GM19023 (cell line): ENCODE measurements around the gene WDR91.

Experiments
- ATAC-seq: cut with Tn5 transposase; IDR thresholded peaks from one replicate; pipeline ENCODE4 v1.9.1; 2021; ENCODE audit warnings: mild to moderate bottlenecking, moderate library complexity; ENCODE audit not compliant: unreplicated experiment

Gene WDR91

DNA sequence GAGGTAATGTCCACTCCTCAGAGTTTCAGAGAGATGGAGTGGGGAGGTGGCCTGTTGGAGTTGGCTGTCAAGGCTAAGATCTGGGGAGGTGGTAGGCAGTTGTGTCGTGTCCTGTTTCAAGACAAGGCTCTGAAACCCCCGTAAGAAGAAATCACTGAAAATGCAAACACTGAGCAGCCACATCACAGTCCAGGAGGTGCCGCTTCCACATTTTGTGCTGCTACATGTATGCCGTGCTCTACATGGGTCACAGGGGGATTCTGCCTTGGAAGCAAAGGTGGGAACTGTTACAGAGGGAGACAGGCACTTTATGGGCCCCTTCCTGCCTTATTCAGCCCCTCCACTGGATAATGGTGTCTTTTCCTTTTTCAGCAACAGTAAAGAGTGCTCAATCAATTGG, 11.9 kb downstream of the WDR91 start:
- no peak for ATAC-seq

DNA sequence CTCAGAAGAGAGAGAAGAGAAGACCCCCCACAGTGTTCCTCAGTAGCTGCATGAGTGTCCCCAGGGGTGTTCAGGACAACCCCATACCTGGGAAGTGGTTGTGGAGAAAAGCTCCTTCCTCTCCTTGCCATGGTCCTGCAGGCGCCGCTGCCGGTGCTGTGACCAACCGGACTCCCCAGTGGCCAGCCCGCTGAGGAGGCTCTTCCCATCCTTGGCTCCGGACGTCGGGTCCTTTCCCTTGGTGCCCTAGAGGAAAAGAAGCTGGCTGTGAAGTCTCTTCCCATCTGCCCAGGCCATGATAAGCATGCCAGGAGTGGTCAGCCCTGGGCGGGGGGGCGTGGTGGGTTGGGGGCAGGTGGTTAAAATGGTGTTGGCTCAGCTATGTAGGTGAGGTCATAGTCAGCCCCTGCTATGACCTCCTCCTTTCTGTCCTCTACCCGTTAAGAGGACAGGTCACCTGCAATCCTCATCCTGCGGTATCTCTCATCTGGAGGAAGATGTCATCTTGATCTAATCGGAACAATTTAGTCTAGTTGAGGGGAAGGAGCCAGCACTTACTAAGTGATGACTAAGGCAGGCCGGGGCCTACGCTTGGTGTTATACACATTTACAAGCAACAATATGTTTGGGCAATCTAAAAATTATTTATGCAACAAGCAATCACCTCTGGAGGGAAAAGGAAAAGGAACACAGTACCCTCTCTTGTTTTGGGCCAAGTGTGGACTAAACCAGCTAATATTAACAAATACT, 13.2 kb downstream of the WDR91 start:
- no peak for ATAC-seq

DNA sequence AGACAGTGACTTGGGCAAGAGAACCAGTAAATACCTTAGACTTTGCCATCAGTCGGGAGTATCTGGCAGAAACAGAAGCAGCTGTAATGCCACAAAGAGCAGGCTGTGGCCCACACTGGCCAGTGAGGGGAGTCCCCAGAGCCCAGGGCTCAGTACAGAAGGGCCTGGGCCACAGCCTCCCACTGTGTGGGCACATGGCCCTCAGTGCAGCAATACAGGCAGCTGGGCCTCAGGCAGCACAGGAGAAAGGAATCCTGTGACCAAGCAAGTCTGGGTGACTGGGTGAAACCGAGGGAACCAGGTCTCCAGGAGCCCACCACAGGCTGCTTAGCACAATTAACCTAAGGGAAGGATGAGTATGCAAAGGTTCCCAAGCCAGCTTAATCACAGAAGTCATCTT, 14.0 kb downstream of the WDR91 start:
- peak; percentile 52 for ATAC-seq

DNA sequence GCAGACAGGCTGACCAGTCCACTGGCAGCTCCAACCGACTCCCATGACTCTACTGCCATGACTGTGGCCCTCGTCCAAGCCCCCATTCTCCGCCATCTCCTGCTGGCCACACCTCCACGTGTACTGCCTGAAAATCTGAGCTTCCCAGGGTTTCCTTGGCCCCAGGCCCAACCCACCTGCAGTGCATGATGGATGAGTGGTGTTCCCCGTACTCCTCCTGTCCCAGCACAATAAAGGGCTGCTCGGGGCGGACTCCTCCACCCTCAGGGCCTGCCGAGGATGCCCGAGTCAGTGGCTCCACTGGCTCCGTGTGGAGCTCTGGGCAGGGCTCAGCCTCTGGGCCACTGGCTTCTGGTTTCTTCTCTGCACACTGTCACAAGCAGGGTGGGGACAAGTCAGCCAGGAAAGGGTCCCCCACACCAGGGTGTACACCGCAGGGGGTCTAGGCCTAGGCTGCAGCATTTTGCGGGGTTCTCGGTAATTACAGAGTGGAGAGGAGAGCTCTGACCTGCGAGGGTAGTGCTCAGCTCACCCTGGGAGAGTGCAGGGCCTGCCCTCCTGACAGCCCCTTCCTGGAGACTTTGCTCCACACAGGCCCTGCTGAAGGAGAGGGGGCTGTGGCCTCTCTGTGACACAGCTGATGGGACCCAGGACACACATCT, 15.2 kb downstream of the WDR91 start:
- no peak for ATAC-seq

DNA sequence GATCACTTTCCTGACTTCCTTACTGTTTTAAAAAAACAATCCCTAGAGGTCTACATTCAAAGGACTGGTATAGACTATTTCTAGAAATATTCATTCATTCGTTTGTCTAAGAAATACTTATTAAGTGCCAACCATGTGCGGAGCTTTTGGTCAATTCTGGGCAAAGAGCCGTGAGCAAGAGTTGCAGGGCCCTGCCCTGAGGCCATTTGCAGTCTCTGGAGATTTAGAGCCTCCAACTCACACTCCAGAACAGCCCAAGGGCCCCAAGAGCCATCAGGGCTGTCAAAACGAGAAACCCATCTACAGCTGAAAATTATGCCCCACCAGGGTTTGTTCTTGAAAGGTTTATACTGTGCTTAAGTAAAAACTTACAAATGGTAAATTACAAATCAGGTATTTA, 16.2 kb downstream of the WDR91 start:
- no peak for ATAC-seq

DNA sequence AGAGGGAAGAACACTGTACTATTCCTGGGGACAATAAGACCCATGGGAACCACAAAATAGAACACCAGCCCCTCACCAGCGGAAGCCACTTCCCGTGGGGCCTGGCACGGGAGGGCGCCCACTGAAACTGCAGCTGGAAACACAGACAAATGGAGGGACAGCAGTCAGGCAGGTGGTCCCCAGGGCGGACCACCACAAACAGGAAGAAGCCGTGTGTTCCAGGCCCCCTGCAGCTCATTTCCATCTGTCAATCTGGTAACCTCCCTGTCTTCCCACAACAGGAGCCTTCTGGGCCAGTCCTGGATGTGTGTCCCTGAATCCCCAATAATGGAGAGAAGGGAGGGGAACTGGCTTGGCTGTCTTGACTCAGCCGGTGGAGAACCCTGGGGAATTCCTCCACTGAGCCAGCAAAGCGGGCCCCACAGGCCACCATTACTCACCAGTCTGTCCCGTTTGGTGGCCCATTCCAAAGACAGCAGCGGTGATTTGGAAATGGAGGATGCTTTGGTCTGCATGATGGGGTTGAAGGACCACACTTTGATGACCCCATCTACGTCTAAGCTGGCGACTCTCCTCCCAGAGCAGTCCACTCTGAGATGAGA, 16.7 kb downstream of the WDR91 start:
- no peak for ATAC-seq

DNA sequence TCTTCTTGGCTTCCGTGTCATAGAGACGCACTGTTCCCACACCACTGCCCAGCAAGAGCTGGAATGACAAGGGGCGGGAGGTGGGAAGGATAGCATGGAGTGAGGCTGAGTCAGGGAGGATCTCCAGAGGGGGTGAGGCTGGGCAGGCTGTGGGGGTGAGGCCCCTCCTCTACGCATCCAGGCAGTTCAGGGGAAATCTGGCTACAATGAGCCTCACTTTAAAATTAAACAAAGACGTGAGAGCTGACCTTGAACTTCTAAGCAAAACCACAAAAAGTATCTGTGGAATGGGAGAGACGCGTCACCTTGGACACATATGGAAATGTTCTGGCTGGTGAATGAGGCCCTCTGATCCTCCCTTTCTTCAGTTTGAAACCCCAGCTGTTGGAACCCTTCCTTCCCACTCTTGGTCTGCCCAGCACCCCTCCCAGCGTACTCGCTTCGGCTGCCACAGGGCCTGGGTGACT, 17.7 kb downstream of the WDR91 start:
- no peak for ATAC-seq

DNA sequence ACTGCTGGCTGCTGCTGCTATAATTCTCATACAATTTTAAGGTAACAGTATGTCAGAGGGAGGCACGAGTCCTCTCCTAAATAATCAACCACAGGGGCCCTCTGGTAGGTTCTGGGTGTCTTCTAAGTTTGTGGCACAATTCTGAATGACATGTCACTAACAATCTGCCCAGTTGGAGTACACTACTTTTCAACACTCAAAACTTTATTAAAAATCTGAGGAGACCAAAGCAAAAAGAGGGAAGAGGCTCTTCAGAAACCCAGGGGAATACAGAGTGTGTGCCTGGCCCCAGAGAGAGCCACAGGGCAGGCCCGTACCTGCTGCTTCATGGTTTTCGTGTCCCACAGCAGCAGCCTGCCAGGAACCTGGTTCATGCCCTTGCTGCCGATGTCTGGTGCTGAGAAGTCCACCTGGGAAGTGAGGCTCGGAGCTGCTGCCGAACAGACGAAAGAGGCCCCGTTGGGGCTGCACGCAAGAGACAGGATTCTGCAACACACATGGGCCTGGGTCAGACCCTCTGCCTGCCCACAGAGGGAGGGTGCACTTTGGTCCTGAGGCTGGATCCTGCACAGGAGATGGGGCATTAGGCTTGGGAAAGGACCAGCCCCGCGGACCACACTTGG, 18.3 kb downstream of the WDR91 start:
- ATAC-seq, result no peak

DNA sequence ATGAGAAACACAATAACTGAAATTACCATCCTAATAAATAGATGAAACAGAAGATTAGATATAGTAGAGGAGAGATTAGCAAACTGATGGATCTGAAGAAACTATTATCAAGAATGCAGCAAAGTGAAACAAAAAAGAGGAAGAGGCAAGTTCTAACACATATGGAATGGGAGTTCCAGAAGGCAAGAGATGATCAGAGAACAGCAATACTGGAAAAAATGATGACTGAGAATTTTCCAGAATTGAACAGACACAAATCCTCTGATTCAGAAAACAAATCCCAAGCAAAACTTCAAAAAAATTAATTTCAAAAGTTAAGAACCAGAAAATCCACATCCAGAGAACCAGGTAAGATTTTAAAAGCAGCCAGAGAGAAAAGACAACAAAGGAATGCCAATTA, 20.6 kb downstream of the WDR91 start:
- no peak for ATAC-seq

DNA sequence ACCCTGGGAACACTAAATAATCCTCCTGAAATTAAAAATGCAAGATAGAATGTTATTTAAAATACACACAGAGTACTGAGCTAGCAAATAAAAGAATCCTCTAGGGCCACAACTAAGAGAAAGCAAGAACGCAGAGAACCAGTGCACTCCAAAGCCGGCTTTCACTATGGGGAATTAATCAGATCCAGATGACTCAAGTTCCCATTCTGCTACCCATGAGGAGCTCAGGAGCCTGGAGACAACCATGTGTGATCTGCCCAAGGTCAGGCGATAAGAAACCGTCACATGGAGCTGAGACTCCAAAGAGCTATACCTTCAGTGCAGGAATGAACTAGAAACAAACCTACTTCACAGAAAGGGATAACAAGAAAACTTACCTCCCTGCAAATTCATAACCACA, 21.4 kb downstream of the WDR91 start:
- ATAC-seq, result no peak

DNA sequence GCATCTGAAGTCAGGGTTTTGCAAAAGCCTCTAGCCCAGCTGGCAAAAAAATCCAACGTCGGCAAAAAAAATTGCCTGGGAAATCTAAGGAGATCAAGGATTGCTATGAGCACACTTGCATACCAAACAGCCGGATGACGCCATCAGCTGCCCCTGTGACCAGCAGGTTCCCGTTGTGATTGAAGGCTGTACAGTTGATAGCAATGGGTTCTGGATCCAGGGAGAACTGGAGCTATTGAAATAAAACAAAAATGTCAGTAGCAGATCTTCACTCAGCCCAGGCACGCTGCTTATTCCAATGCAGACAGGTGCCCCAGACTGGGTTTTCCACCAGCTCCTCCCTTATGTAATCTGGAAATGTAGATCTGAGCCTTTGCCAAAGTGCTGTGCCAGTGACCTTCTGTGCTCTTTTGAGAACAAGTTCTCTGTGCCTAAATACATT, 22.1 kb downstream of the WDR91 start:
- ATAC-seq, result no peak

DNA sequence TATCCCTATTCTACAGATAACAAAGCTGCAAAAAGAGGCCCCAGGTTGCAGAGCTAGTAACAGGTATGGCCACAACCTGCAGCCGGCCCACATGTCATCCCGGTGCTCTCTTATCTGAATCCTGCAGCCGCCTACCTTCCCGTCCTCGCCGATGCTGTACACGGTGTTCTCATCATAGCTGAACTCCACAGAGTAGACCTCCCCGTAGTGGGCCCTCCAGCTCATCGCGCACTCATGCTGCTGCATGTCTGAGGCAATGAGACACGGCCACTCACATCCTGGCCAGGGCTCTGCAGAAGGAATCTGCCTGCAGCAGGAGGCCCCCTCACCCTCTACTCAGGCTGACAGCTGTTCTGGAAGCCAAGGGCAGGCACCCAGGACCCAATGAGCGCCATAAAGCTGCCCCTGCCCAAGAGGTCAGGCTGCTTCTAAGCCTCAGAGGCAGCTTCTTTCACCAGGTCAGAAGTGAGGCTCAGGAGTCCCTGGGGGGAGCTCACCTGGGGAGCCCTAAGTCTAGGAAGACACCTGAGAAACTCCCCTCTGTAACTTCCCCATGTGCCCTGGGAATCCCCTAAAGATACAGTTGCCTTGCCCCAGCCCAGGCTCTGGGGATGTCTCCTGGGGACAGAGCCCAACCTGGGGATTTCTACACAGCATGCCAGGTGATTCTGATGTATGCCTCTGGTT, 22.9 kb downstream of the WDR91 start:
- no peak for ATAC-seq

DNA sequence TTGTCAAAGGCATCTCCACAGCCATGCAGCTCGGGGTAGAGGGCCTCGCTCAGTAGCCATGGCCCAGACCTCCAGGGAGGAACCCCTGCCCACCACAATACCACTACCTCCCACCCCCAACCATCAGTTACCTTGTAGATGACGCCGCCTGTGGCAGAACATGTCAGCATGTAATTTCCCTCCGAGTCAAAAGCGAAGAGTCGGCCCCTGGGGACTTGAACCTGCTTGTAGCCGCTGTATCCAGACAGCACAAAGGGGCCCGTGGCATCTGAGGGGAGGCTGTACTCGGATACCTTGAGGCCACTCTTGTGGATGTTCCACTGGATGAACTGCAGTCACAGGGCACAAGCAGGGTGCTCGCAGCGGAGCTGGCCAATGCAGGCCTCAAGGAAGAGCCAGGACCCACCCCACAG, 24.5 kb downstream of the WDR91 start:
- peak; percentile 64 for ATAC-seq

DNA sequence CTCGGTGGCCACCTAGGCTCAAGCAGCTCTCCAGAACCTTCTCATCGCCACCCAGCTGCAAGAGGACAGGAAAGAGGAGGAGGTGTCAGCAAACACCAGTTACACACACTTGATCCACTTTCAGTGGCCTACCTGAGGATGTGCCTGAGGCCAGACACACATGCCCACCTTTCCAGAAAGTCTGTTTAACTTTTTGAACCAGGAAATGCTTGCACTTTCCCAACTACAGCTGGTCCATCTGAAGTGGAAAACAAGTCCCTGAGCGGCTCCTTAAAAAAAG, 25.1 kb downstream of the WDR91 start:
- ATAC-seq, result no peak

DNA sequence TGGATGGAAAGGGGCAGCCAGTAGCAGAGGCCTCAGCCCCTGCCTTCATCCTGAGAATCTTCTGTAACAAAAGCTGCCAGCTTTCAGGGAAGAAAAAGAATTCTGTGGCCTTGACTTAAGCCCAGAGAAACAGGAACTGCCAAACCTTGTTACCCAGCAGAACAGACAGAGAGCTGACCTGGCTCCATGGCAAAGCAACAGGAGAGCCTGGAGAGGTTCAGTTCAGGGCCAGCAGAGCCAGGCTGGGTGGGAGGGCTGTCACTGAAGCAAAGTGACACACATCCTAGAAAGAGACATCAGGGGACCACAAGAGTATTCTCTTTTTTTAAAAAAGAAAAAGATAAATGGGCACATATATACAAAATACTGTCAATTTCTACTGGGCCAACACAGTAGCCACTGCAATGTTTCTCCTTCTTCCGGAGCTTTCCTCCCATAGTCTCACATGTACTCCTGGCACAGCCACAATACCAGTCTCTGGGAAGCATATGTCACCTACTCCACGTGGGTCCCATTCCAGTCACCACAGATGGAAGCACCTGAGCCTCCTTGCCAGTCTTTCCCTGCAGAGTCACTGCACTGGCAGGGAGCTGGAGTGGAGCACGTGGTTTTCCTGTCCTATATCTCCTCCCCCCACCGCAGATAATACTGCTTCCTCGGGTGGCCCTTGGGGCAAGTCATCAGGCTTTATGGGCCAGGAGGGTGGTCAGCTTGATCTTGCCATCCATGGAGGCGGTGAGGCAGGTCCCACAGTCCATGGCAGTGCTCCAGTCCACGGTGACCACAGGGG, 25.7 kb downstream of the WDR91 start:
- no peak for ATAC-seq

DNA sequence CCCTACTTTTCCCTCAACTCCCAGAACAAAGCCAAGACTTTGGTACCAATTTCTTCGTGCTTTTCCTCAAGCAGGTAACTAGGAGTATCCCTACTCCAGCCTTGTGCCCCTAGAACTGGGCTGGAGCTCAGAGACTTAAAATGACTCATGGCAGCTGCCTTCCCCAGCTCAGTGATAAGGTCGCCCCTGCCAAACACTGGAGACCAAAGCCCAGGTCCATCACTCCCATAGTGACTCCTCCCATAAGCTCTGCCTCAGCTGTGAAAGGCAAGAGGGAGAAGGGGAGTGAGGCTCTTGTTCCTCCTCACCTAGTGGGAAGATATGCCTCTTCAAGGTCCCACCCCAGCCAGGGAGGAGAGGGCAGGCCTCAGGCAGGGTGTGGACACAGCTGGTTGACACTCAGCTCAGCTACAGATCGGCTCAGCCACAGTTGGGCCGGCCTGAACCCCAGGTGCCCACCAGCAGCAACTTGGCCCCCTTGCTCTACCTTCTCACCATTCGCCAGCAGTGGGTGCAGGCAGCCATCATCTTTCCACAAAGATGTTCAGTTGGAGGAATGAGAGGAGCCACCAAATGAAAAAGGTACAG, 27.0 kb downstream of the WDR91 start:
- no peak for ATAC-seq

DNA sequence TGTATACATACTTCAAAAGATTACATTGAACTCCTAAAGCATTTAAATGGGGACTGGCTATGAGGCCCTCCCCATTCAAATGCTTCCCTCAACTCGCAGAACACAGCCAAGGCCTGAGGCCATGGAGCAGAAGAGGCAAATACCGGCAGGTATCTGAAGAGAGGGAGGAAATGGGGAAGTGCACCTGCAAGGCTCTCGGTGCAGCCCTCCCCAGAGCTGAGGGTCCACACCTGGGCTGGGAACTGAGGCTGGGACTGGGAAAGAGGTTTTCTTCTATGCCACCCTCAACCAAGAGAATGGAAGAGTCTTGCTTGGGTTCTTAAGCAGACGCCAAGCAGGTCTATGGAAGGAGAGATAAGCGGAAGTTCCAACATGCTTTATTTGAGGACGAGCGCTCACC, 27.8 kb downstream of the WDR91 start:
- no peak for ATAC-seq

DNA sequence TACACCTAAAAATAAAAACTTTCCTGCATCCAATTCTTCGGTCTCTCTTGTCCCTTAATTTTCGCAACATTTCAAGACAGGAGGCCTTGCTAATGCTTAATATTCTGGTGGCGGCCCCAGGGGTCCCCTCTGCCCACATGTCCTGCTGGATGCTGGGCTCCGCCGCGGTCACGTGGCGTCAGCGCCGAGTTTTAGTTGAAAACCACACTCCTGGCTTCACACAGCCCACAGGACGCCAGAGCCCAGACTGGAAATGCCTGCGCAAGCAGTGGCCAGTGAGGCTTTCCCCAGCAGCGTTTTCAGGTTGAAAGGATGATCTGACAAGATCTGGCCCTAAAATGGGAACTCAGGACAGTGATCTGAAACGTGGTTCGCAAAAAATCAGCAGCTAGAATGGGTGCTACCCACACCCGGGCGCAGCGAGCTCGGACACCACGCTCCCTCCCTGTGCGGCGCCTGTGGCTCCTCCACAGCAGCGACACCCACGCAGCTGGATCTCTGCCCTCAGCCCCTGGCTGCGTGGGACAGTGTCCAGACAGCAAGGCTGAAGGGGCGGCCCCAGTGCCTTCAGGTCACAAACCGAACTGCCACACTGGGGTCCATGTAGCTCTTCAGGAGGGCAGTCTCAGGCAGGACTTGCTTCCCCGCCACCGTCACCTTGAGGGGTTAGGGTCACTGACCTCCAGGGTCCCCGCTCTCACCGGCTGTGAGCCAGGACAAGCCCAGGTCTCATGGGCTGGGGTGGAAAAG, 29.2 kb downstream of the WDR91 start:
- no peak for ATAC-seq

DNA sequence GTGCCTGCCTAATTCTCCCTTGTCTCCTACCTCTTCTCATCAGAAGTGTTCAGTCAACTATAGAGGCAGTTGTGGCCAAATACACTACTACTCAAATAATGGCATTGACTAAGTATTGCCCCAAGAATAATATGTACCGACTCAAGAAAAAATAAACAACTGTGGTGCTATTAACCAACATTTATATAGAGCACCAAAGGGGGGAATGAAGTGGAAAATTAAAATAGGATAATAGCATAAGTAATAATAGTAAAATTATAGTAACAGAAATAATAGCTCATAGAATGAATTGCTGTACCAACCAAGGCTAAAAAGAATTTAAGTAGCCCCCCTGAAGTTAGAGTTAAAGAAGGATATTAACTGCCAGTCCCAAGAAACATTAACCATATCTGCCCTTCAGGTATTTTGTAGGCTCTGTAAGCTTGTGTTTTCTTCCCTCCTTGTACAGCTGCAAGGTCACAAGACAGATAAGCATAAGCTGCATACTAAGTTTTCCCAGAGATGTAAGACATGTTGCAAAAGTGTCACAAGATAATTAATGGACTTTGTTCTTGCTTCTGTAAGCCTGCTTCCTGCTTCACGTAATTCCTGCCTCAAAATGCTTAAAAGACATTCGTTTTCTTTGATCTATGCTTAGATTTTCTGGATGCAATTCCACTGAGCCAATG, 29.9 kb downstream of the WDR91 start:
- ATAC-seq, result no peak
